ENCODE results near the gene CTU2.
"Not testable (repeated sequence)": the region's sequence is repeated elsewhere in the genome, so short reads cannot be mapped to it uniquely, and the experiment has no call there.

CTU2 gene

DNA sequence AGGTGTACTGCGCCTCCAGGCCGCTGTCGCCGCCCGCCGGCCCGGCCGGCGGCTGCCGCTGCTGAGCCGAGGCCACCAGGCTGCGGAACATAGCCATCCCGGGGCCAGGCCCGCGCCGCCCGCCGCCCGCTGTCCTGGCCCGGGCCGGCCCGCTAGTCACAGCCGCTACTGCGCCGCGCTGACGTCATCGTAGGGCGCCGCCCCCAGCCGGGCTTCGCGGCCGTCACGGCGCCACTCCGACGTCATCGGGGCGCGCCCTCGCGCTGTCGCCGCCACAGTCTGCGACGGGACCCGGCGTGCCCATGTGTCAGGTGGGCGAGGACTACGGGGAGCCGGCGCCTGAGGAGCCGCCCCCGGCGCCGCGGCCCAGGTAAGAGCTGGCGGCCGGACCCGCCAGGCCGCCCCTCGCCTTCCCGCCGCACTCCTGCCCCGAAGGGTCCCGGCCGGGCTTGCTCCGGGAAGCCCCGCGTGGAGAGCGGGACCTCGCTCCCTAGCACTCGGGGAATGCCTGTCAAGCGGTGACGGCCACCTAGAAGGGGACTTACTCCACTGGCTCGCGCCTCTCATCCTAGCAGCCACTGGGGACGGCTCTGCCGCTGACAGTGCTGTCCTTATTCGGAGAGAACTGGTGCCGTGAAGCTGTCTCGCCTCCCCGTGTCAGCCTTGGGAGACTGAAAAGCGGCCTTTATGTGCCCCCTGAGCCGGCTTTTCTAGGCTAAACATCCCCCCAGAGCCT, at the start of gene CTU2, which contains the start of gene RNF166:
CTU2 (plus strand) TSS at position 275 of the 736 bp plus-strand sequence; CDS start at position 303, 28 bp downstream.
RNF166 (minus strand) TSS at position 180 of the 736 bp plus-strand sequence; CDS start at position 97, 83 bp downstream.
- peak; percentile 91 to 95 for DNase-seq

DNA sequence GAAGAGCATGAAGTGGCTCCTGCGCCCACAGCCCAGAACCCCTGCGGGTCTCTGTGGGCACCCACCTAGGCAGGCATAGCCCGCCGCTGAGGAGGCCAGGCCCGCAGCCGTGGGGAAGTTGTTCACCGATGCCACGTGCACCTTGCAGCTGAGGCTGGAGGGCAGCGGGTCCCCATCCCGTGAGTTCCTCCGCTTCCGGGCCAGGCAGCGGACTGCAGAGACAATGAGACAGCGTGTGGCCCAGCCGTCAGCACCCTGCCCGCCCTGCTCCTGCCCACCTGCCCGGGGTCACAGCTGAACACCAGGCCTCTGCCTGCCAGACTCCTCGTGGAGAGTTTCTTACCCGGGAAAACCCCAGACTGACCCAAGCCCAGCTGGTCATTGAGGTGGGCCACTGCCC, 48.9 kb upstream of the CTU2 start:
- DNase-seq = no peak

DNA sequence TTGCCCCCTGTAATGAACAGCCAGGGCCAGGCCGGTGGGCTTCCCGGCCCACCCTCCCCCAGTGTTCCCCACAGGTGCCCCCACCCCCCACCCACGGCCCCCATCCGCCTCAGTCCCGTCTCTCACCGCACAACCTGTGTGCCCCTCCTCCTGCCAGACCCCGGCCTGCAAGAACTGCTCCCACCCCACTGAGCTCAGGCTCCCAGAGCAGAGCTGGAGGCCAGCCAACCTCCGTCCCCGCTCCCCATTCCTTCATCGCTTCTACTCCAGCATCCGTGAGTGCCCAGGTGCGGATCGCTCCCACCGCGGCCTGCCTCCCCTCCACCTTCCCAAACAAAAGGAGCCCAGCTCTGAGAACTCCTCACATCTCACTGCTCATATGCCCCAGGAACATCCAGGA, 47.6 kb upstream of the CTU2 start:
- no peak for DNase-seq

DNA sequence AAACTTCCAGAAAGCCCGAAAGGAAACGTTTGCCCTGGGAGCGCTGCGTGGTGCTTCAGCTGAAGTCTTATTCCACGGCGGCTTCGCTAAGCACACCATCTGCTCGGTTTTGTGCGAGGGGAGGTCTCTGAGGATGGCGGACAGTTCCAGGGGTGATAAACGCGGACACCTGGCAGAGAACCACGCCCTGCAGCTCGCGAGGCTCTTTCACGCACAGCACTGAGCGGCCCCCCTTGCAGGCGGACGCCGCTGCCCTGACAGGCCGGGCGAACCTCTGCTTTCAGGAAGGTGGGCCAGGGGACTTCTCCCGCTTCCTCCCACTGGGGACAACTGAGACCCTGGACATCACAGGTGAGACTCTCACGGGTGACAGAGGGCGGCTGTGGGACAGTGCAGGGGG, 47.1 kb upstream of the CTU2 start:
- DNase-seq = no peak

DNA sequence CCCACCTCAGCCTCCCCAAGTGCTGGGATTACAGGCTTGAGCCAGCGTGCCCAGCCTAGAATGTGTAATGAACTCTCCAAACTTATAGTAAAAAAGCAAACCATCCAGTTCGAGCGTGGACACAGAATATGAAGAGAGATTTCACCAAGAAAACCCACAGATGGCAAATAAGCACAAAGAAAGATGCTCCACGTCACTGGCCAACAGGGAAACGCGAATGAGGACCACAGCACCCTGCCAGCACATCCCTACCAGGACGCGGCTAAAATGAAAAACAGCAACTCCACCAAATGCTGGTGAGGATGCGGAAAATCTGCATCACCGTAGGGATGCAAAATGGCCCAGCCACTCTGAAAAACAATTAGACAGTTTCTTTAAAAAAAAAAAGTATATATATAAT, 44.8 kb upstream of the CTU2 start:
- DNase-seq = no peak

DNA sequence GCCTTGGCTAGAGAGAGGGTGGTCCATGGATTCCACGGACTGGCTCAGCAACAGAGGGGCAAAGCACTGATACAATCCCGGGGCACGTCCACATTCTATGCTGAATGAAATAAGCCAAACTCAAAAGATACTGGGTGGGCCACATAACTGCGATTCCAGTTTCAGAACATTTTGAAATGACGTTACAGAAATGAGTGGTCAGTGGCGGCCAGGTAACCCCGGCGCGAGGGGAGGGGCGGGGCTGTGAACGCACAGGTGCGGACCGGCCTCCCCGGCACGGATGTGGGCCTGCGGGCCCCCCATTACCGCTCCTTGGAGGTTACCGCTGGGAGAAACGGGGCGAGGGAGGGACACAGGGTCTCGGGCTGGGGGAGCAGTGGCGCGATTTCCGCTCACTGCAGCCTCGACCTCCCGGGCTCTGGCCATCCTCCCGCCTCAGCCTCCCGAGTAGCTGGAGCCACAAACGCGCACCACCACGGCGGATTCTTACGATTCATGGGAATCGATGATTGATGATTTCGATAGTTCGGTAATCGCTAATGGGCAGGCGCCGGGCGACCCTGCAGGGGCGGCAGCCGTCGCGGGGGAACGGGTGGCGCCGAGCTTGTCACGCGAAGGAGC, 44.0 kb upstream of the CTU2 start:
- DNase-seq = no peak

DNA sequence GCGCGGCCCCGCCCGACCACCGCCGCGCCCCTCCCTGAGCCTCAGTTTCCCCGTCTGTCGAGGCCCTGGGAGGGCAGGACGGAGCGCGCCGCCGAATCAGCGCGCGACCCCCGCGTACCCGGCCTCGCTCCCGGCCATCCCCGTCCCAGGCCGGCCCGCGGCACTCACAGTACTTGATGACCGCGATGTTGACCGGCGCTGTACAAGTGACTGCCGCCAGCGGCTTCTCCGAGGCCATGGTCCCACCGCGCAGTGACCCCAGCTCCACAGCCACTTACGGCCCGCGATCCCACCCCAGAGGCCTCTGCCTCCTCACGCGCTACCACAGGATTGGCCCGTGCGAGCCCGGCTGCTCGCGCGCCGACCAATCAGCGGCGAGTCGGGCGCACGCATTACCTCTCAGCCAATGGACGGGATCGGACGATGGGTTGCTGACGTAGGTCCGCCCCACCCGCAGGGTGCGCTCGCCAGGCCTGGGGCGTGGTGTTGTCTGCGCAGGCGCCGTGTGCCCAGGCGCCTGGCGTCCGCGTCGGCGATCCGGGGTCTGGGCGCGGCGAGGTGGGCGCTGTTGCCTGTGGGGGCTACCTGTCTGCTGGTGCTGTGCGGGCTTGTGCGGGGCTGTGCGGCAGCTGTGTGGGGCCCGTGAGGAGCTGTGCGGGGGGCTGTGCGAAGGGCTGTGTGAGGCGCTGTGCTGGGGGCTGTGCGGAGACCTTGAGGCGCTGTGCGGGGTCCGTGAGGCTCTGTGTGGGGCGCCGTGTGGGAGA, 43.3 kb upstream of the CTU2 start, which contains the start of gene MVD:
MVD (minus strand) TSS at position 249 of the 764 bp plus-strand sequence; CDS start at position 238, 11 bp downstream.
- DNase-seq = peak; percentile 93 to 95

DNA sequence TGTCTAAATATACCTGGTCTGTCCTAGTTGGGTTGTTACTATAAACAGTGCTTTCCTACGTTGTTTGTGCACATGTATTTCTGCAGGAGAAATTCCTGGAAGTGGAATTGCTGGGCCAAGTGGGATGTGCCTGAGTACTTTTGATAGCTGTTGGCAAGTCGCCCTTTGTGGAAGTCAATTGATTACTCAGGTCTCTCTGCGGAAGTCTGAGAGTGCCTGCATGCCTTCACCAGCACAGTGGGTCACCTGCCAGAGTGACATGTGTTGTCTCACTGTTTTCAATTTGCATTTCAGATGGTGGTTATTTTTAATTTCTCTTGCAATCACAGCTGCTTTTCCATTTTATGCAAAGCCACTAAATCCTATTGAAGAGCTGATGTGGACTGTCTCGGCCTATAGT, 41.2 kb upstream of the CTU2 start:
- DNase-seq = no peak

DNA sequence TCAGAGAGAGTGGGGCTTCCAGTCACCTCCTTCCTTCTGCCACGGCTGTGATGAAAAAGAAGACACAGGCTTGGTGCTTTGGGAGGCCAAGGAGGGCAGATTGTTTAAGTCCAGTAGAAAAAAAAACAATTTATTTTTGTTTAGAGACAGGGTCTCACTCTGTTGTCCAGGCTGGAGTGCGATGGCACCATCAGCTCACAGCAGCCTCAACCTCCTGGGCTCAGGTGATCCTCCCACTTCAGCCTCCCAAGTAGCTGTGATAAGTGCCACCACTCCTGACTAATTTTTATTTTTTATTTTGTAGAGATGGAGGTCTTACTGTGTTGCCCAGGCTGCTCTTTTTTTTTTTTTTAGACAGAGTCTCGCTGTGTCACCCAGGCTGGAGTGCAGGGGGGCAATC, 40.7 kb upstream of the CTU2 start:
- DNase-seq = no peak

DNA sequence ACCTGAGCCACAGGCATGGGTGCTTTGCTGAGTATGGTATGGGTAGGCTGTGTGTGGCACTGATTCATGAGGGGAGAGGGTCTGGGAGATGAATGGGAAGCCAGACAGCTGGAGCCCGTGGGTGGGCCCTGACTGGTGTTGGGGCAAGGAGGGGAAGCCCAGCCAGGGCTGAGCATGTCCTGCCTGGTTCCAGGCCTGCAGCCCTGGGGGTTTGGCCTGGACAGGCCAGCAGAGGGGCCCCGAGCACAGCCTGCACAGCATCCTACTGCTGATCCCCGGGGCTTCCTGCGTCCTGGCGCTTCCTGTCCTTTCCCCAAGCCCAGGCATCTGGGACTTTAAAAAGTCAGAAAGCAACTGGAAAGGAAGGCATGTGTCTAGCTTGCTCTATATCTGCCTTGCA, 38.8 kb upstream of the CTU2 start:
- no peak for DNase-seq

DNA sequence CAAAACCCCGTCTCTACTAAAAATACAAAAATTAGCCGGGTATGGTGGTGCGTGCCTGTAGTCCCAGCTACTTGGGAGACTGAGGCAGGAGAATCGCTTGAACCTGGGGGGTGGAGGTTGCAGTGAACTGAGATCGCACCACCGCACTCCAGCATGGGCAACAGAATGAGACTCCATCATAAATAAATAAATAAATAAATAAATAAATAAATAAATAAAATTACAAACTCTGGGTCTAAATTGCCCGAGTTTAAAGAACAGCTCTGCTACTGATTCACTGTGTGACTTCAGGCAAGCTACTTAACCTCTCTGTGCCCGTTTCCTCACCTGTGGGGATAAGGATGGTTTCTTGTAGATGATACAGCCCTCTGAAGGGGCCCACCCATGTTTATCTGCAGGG, 36.8 kb upstream of the CTU2 start:
- DNase-seq = not testable (repeated sequence)

DNA sequence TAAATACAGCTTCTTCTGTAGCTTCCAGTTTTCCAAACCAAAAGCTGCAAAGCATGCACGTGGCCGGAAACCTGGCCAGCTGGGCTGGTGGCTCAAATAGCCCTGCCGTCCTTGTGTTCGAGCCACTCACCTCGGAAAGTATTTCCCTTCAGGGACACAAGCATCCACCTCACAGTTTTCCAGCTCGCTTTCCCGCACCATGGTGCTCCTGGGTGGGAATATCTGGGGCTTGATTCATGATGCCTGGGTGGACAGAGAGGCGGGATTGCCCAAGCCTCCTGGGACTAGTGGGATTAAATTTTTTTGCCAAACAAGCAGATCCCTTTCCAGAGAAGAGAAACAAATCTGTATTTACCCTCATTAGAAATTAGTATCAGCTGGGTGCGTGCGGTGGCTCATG, 36.3 kb upstream of the CTU2 start:
- DNase-seq = no peak

DNA sequence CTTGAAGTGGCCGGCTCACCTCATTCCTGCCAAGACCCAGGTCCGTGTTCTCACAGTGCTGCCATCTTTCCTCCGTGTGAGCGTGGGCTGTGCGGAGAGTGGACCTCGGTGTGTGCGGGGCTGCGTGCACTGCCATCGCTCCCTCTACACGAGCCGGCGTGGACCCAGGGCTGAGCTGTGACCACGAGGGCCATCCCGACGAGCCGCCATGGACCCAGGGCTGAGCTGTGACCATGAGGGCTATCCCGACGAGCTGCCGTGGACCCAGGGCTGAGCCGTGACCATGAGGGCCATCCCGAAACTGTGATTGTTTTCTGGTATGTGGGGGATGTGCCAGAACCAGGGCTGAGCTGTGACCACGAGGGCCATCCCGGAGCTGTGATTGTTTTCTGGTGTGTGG, 34.5 kb upstream of the CTU2 start:
- DNase-seq = no peak

DNA sequence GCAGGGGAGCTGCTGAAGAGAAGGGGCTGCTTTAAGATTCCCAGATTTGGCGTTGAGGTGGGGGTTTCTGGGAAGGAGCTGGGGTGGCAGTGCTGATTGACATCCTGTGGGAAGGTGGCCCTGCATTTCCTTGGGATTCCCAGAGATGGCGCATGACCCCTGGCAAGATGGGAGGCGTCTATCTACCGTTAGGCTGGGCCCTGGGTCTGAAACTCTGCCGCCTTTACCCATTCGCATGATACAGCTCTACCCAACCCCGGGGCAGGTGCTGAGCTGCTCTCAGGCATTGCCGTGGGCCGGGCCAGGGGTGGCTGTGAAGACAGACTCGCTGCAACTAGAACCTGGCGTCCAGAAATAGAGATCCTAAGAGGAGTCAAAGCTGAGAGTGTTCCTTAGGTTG, 33.5 kb upstream of the CTU2 start:
- no peak for DNase-seq

DNA sequence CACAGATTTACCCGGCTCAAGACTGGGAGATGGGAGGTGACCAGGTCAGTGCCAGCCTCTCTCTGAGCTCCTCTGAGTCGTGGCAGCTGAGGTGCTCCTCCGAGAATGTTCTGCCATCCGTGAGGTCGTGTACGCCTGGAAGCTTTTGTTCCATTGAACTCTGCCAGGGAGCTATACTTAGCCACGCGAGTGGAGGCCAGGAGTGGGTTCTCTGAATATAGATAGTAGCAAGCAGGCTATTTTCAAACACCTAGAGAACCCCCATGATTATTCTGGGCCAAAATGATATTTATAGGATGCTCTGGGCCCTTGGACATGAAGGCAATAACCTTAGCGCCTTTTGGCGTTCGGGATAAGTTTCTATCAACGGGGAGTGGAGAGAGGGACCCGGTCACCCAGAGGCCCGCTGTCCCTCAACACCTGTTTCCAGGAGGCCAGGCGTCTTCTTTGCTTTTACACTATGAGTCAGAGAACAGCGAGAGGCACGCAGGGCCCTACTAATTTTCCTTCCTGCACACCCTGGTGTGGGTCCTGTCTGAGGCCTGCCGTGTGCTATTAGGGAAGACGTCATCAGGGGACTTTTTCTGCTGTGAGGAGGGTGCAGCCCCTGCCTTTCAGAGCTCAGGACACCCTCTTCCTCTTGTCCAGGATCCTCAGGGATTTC, 32.5 kb upstream of the CTU2 start:
- no peak for DNase-seq

DNA sequence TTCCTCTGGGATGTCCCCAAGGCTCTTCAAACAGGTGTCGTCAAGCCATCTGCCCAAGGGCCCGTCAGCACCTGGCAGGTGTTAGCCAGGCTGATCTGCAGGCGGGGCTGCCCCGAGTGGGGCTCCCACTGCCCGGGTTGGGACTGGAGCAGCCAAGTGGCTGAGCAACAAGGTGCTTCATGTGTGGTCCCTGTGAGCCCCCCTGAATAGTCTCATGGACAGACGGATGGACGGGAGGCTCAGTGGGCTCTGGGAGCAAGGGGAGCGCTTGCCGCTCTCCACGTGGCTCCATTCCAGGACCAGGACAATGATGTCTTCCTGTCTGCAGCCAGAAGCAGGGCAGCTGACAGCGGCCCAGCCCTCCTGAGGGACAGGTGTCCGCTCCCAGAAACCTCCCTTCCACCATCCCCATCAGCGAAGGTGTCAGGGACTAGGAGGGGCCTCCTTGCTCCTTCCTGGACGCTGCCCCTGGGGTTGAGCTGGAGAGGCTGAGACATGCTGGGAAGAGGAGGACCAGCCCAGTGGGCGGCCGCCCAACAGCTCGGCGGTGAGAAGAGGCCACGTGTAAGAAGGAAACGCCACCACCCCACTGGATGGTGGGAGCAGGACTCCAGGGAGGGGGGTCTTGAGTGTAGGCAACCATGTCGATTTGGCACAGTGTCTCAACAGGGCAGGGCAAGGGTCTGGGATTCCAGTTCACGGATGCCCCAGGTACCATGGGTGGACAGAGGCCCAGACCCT, 29.6 kb upstream of the CTU2 start:
- DNase-seq = no peak

DNA sequence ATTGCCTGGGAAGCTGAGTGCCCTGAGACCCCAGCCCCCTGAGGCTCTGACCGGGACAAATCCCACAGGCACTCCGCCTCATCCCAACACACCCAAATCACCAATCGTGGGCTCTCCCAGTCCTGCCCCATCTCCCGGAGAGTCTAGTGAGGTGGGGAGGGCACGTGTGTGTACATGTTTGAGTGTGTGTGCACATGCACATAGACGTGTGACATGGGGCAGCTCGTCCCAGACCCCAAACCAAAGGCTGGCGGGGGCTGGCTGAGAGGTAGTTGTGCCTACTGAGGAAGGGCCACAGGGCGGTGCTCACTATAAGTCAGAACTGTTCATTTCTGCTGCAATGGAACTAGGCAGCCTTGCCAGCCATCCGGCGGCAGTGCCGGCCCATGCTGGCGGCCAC, 28.6 kb upstream of the CTU2 start:
- DNase-seq = no peak

DNA sequence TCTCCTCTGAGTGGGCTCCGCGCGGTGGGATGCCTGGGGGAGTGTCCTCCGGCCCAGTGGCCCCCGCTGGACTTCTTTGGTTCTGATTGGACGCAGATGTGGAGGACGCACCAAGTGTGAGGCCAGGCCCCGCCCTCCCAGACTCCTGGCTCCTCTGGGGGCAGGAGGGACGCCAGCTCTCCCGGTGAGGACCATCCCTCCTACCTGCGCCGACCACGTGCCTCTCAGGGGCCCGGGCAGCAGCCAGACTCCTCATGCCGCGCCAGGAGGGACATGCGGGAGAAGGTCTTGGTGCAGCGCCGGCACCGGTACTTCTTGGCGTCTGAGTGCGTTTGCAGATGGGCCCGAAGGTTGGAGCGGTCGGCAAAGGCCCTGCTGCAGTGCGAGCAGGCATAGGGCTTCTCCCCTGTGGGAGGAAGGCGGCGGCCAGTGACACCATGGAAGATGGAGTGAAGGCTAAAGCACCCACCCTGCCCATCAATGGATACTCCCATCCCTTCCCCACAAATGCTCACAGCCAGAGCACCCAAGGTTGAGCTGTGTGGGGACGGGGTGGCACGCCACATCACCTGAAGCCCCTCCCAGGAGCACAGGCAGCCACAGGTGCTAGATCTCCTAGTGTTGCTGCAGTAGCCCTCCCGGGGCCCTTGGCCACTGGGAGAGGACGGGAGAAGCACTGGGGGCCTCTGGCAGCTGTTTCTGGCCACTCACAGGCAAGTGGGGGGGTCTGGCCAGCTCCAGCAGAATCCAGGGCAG, 27.9 kb upstream of the CTU2 start:
- no peak for DNase-seq

DNA sequence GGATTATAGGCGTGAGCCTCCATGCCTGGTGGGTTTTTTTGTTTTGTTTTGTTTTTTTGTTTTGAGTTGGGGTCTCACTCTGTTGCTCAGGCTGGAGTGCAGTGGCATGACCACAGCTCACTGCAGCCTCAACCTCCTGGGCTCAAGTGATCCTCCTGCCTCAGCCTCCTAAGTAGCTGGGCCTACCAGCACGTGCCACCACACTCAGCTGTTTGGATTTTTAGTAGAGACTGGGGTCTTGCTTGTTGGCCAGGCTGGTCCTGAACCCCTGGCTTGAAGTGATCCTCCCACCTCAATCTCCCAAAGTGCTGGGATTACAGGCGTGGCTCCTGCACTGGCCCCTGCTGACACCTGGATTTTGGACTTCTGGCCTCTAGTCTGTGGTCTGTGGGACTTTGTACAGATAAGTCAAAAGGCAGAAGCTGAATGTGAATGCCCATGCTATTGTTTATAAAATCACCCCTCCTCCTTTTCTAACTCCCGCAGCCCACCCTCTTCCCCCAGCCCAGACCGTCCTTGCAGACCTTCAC, 25.7 kb upstream of the CTU2 start:
- DNase-seq = no peak

DNA sequence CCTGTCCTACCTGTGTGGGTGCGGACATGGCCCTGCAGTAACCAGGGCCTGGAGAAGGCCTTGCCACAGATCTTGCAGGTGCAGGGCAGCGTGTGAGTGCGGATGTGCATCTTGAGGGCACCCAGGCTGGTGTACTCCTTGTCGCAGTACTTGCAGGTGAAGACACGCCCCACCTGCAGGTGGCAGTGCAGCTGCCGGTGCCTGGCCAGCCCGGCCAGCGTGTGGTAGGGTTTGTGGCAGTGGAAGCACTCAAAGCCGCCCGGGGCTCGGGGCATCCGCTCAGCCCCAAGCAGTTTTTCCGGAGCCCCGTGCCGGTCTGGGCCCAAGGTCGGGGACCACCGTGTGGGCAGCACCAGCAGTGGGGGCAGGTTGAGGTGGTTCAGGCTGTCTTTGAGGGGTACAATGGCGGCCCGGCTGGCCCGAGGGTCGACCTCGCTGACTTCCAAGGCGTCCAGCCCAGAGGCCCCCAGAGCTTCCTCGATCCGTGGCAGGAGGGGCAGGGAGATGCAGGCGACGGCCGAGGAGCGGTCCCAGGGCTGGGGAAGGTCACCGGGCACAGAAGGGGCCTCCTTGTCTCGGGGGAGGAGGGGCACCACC, 25.1 kb upstream of the CTU2 start:
- peak in 1 of 2 experiments; percentile 47 for DNase-seq

All from stimulated activated CD4-positive, alpha-beta T cell treated with anti-CD3 and anti-CD28 coated beads, Interleukin-4, amount 100 ng/mL, for 4 hours (primary cell).